ENCODE results near the gene TUNAR.

DNA sequence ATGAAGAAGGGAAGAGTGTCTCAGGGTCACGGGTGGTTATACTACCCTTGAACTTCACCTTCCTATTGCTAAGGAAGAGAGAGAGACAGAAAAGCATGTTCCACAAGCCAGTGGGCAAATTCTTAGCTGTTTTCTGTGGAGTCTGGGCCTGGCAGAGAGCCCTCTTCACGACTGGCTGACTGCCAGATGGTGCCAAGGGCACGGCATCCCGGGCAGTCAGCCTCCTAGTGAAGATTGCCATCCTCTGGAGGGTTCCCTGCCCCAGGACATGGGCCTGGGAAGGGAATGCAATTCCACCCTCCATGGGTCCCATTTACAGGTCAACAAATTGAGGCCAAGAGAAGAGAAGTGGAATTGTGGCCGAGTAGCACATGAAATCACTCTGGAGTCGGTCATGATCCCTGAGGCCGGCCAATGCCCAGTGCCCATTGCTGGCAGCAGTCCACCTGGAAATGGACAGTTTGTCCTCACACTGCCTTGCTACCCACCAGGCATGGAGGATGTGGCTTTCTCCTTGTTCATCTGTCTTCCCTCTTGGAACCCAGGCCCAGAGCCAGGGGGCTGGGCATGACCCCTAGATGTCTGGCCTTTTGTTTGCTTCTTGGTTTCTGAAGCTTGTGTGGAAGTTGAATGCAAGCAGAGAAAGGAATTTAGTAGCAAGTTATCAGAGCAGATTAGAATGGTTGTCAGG is 9.9 kb downstream of the TUNAR start:
- no peak for TF ChIP-seq HDGF (IDR thresholded peaks at IDR 0.05; ENCODE audit: borderline replicate concordance)
- TF ChIP-seq SUZ12 (IDR thresholded peaks at IDR 0.05) = no peak
- TF ChIP-seq SP1 (IDR thresholded peaks at IDR 0.05) = no peak
- no peak for TF ChIP-seq ELF4 (IDR thresholded peaks at IDR 0.05)
- no peak for TF ChIP-seq TARDBP (IDR thresholded peaks at IDR 0.05)
- TF ChIP-seq BHLHE40 (IDR thresholded peaks at IDR 0.05; ENCODE audit: borderline replicate concordance) = no peak
- TF ChIP-seq, protein P1, sequence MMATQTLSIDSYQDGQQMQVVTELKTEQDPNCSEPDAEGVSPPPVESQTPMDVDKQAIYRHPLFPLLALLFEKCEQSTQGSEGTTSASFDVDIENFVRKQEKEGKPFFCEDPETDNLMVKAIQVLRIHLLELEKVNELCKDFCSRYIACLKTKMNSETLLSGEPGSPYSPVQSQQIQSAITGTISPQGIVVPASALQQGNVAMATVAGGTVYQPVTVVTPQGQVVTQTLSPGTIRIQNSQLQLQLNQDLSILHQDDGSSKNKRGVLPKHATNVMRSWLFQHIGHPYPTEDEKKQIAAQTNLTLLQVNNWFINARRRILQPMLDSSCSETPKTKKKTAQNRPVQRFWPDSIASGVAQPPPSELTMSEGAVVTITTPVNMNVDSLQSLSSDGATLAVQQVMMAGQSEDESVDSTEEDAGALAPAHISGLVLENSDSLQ (IDR thresholded peaks at IDR 0.05) = no peak
- TF ChIP-seq CTBP1 (IDR thresholded peaks at IDR 0.05; ENCODE audit: borderline replicate concordance) = no peak
- TF ChIP-seq ZNF384 (IDR thresholded peaks at IDR 0.05) = no peak
